B cell (primary cell): ENCODE data around the gene SEMA4G. TPM values are rescaled to one million over a fixed set of nuclear protein-coding genes. Genes with fewer than 3 reads are reported as not detected.

Experiments
- ATAC-seq: fragments of 200-7000 bp; cut with Tn5 transposase; one replicate; pipeline ENCODE4 v1.10.0; 2021; ENCODE audit warnings: low read depth, mild to moderate bottlenecking, moderate number of reproducible peaks, moderate library complexity
- CTCF ChIA-PET: fragments of 350-600 bp; sonication (Branson Sonifier 250); formaldehyde crosslinking; loops from one replicate; lab custom pipeline; 2021; ENCODE audit warnings: antibody characterized with exemption, inconsistent platforms; lab: Charles Lee
- POLR2A ChIA-PET: fragments of 350-600 bp; sonication (Branson Sonifier 250); formaldehyde crosslinking; loops from one replicate; lab custom pipeline; 2021; ENCODE audit warnings: antibody characterized with exemption; lab: Charles Lee
- DNase-seq: peaks from one replicate; pipeline ENCODE4 v3.0.0; 2013
- H2AFZ ChIP-seq: 2 replicates; pipeline ENCODE4 v1.6.1; 2012; ENCODE audit warnings: mild to moderate bottlenecking, low read depth, low read length; ENCODE audit not compliant: insufficient read depth, poor library complexity, severe bottlenecking
- H3K27ac ChIP-seq, 2 donors: 1 replicate in 1 of 2; 2 replicates in 1 of 2; pipeline ENCODE4 v1.5.1; 2012 to 2013; ENCODE audit warnings: low read length in 2 of 2, mild to moderate bottlenecking in 2 of 2, moderate library complexity in 1 of 2
- H3K27me3 ChIP-seq, 4 experiments: fragments of 200-600 bp in 1 of 4; sonication (generic) in 1 of 4; replicated peaks in 1 of 4; 1 replicate in 2 of 4; 2 replicates in 2 of 4; pipeline versions ENCODE4 v1.6.1 to v1.7.0; 2013 to 2016; ENCODE audit warnings: low read length in 3 of 4, mild to moderate bottlenecking in 2 of 4, mixed read lengths in 1 of 4, moderate library complexity in 1 of 4; ENCODE audit not compliant: insufficient read depth in 4 of 4, control insufficient read depth in 3 of 4; ENCODE audit errors: control extremely low read depth in 1 of 4
- H3K36me3 ChIP-seq, 2 experiments: replicated peaks in 1 of 2; 1 replicate in 1 of 2; 2 replicates in 1 of 2; pipeline versions ENCODE4 v1.6.1 to v1.7.1; 2013; ENCODE audit warnings: low read length in 1 of 2; ENCODE audit not compliant: insufficient read depth in 2 of 2, control insufficient read depth in 1 of 2; ENCODE audit errors: control extremely low read depth in 1 of 2, extremely low read depth in 1 of 2
- H3K4me1 ChIP-seq, 2 donors: fragments of 200-600 bp in 1 of 2; sonication (generic) in 1 of 2; 1 replicate in 1 of 2; 2 replicates in 1 of 2; pipeline versions ENCODE4 v1.5.1 to v1.6.1; 2013 to 2017; ENCODE audit warnings: low read length in 2 of 2; ENCODE audit not compliant: control insufficient read depth in 2 of 2, insufficient read depth in 2 of 2
- H3K4me2 ChIP-seq: replicated peaks from 2 replicates; pipeline ENCODE3; 2012; ENCODE audit warnings: mild to moderate bottlenecking, low read depth, low read length; ENCODE audit not compliant: poor library complexity, severe bottlenecking
- H3K4me3 ChIP-seq, 5 experiments: fragments of 200-600 bp in 1 of 5; sonication (generic) in 1 of 5; 1 replicate in 3 of 5; 2 replicates in 2 of 5; pipeline versions ENCODE4 v1.5.1 to v1.7.0; 2011 to 2016; ENCODE audit warnings: low read length in 4 of 5, mild to moderate bottlenecking in 4 of 5, low read depth in 2 of 5, control low read depth in 1 of 5, moderate library complexity in 1 of 5; ENCODE audit not compliant: insufficient read depth in 1 of 5; ENCODE audit errors: control extremely low read depth in 1 of 5, extremely low read depth in 1 of 5
- H3K79me2 ChIP-seq: fragments of 200-600 bp; sonication (generic); one replicate; pipeline ENCODE4 v1.6.0; 2016; ENCODE audit warnings: low read length; ENCODE audit not compliant: control insufficient read depth, insufficient read depth
- H3K9ac ChIP-seq: fragments of 200-600 bp; sonication (generic); 2 replicates; pipeline ENCODE4 v1.6.1; 2017; ENCODE audit warnings: mild to moderate bottlenecking, low read length, moderate library complexity
- H3K9me3 ChIP-seq, 3 donors: one replicate each; pipeline versions ENCODE4 v1.6.1 to v1.7.1; 2013; ENCODE audit warnings: low read length in 2 of 3; ENCODE audit not compliant: control insufficient read depth in 2 of 3, insufficient read depth in 1 of 3; ENCODE audit errors: control extremely low read depth in 1 of 3
- H4K20me1 ChIP-seq: 2 replicates; pipeline ENCODE4 v1.6.0; 2012; ENCODE audit warnings: mild to moderate bottlenecking, low read length; ENCODE audit not compliant: insufficient read depth, control insufficient read depth, poor library complexity, severe bottlenecking
- H3K27ac Mint-ChIP-seq: one replicate; pipeline ENCODE4 v1.8.0; 2021; ENCODE audit warnings: mixed read lengths
- H3K27me3 Mint-ChIP-seq: one replicate; pipeline ENCODE4 v1.8.0; 2021; ENCODE audit warnings: mixed read lengths
- H3K4me1 Mint-ChIP-seq: one replicate; pipeline ENCODE4 v1.8.0; 2021; ENCODE audit warnings: mixed read lengths
- H3K4me3 Mint-ChIP-seq: one replicate; pipeline ENCODE4 v1.8.0; 2021; ENCODE audit warnings: mixed read lengths
- H3K9me3 Mint-ChIP-seq: one replicate; pipeline ENCODE4 v1.8.0; 2022; ENCODE audit warnings: mixed read lengths; ENCODE audit not compliant: insufficient read depth
- EZH2 ChIP-seq: IDR thresholded peaks from 2 replicates; pipeline ENCODE4 v1.6.1; 2012; ENCODE audit warnings: borderline replicate concordance, low read depth, mild to moderate bottlenecking, moderate library complexity, low read length; ENCODE audit not compliant: insufficient read depth, poor library complexity, severe bottlenecking
- WGBS: methylation state at CpG from one replicate; pipeline ENCODE4 v1.1.5; 2013; ENCODE audit warnings: missing lambda C conversion rate; ENCODE audit not compliant: insufficient coverage; 5-methylcytosine and 5-hydroxymethylcytosine counted together
- intact Hi-C: fragments of 100-400 bp; cut with micrococcal nuclease; formaldehyde crosslinking; loops from one replicate; pipeline ENCODE4 v1.10.0; 2022
- polyA plus RNA-seq: library from polyadenylated mRNA; depleted of rRNA; stranded (reverse); fragments of >200 nt; gene quantifications from 2 replicates; pipeline ENCODE4 v1.2.3, GENCODE V29; 2012
- total RNA-seq, 2 donors: library from RNA; stranded (reverse); fragments of 120-200 nt in 1 of 2; gene quantifications; 1 replicate in 1 of 2; 2 replicates in 1 of 2; pipeline versions ENCODE4 v1.2.3 to v1.2.4, GENCODE V29; 2013 to 2022
- TF ChIP-seq, protein P1 (sequence below): fragments of 200-600 bp; IDR thresholded peaks from one replicate; pipeline ENCODE4 v1.8.0; 2022; ENCODE audit warnings: antibody characterized with exemption, mild to moderate bottlenecking

The SEMA4G gene
- total and polyA plus RNA-seq, 2 donors (not counting 1 experiment from before 2014, with no cell fraction given) = 0.84 to 0.96 TPM

DNA sequence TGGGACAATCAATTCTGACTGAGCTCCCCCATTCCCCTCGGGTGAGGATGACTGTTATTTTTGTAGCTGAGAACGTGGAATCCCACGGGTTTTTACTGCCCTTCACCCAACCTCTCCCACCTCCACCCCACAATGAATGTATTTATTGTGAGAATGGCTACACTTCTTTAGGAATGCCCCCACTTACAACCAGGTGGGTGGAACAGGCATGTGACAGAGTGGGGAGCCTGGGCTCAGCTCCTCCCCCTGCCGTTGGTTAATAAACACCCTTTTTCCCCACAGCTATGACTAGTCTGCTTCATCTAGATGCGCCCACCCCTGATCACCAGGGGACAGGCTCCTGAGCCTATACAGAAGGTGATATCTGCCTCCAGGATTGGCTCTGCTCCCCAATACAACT is 16.0 kb downstream of the SEMA4G start:
- DNase-seq = no peak
- Histone ChIP-seq H3K36me3 (peaks cover 0 to 36% of the 10 kb centered on the region in 2 experiments), H3K79me2 (peaks cover 44% of the 10 kb centered on the region), H3K4me1 (peaks cover 18 to 28% of the 10 kb centered on the region in 2 donors), H3K27me3 (no peaks in the 10 kb centered on the region), H3K9ac (no peak overlapping the region), H3K4me2 (no peak overlapping the region), H3K4me3 (no peak overlapping the region), H3K9me3 (no peaks in the 10 kb centered on the region), H4K20me1 (peaks cover 22% of the 10 kb centered on the region), H2AFZ (no peak overlapping the region), H3K27ac (no peak overlapping the region)
- Mint-ChIP-seq H3K4me3 (peak overlapping the region; percentile 13), H3K4me1 (peaks cover 32% of the 10 kb centered on the region), H3K27me3 (no peaks in the 10 kb centered on the region), H3K9me3 (no peaks in the 10 kb centered on the region), H3K27ac (no peak overlapping the region)
- WGBS = 73% methylated on average over 2 of the region's 5 CpGs
- ChIA-PET CTCF (interaction anchor here (1.0 to 5.1 kb wide), 6 partner anchors 12 to 55 kb away, joined by 3 to 49 read pairs (median 3); partner anchors contain the start of gene SEMA4G), POLR2A (no interaction called here)
- intact Hi-C loops = no loop called here
- no peak for ATAC-seq
- TF ChIP-seq, protein P1, sequence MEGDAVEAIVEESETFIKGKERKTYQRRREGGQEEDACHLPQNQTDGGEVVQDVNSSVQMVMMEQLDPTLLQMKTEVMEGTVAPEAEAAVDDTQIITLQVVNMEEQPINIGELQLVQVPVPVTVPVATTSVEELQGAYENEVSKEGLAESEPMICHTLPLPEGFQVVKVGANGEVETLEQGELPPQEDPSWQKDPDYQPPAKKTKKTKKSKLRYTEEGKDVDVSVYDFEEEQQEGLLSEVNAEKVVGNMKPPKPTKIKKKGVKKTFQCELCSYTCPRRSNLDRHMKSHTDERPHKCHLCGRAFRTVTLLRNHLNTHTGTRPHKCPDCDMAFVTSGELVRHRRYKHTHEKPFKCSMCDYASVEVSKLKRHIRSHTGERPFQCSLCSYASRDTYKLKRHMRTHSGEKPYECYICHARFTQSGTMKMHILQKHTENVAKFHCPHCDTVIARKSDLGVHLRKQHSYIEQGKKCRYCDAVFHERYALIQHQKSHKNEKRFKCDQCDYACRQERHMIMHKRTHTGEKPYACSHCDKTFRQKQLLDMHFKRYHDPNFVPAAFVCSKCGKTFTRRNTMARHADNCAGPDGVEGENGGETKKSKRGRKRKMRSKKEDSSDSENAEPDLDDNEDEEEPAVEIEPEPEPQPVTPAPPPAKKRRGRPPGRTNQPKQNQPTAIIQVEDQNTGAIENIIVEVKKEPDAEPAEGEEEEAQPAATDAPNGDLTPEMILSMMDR = no peak
- TF ChIP-seq EZH2 = no peak

DNA sequence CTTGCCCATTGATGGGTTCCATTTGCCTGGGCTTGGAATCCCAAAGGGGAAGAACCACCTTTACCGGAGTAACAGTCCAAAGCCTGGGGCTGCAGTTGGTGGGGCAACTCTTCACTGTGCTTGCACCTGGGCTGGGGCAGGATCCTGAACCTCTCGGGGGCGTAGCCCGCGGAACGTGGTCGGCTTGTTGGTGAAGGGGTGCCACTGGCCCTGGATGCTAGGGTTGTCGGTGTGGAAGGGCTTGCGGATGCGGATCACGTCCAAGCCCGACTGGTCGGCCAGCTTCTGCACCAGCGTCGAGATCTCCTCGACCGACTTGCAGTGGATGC is 17.3 kb downstream of the SEMA4G start:
- H3K36me3 ChIP-seq = peaks cover 0 to 37% of the 10 kb centered on the region in 2 experiments
- 37% methylated on average over 17 of the region's 17 CpGs for WGBS
- H3K9me3 ChIP-seq = no peaks in the 10 kb centered on the region
- ATAC-seq (no peak), DNase-seq (no peak)
- CTCF ChIA-PET = interaction anchor here (1.2 to 5.6 kb wide), 5 partner anchors 11 to 81 kb away, joined by 3 to 49 read pairs (median 5); partner anchors contain the start of gene SEMA4G
- no peaks in the 10 kb centered on the region for H3K27me3 Mint-ChIP-seq
- peak overlapping the region; percentile 82 for H3K4me2 ChIP-seq
- peaks cover 47% of the 10 kb centered on the region for H3K79me2 ChIP-seq
- peak overlapping the region; percentile 68 to 95 (median 94) for H3K4me3 ChIP-seq
- no peaks in the 10 kb centered on the region for H3K9me3 Mint-ChIP-seq
- peak overlapping the region; percentile 77 for H3K9ac ChIP-seq
- TF ChIP-seq, protein P1 = no peak
- TF ChIP-seq EZH2 = no peak
- H3K4me3 Mint-ChIP-seq = peak overlapping the region; percentile 97
- intact Hi-C loops = loop anchor here (2.0 kb wide), 2 partner anchors 16 to 700 kb away; partner anchors contain the start of gene BLOC1S2
- no peak overlapping the region for H3K27ac ChIP-seq
- no peak overlapping the region for H3K27ac Mint-ChIP-seq
- peaks cover 36% of the 10 kb centered on the region for H3K4me1 Mint-ChIP-seq
- no peaks in the 10 kb centered on the region for H3K27me3 ChIP-seq
- peaks cover 22% of the 10 kb centered on the region for H4K20me1 ChIP-seq
- POLR2A ChIA-PET = interaction anchor here (2.4 kb wide), 1 partner anchor 11 kb away, joined by 15 read pairs; no protein-coding TSS in a partner anchor
- H3K4me1 ChIP-seq = peaks cover 18 to 28% of the 10 kb centered on the region in 2 donors
- peak overlapping the region; percentile 98 for H2AFZ ChIP-seq
